HL-60 (cell line): ENCODE data around the gene ONECUT1.

Experiments
- DNase-seq, 2 experiments: peaks; one replicate each; pipeline ENCODE4 v3.0.0-alpha.2; 2010 to 2020; ENCODE audit warnings: low read depth in 1 of 2, low spot score in 1 of 2
- H3K27ac ChIP-seq: fragments of 250-450 bp; sonication (Bioruptor Pico); replicated peaks from 2 replicates; pipeline ENCODE4 v1.5.1; 2020; ENCODE audit warnings: mild to moderate bottlenecking, moderate library complexity
- H3K27me3 ChIP-seq: fragments of 250-450 bp; sonication (Bioruptor Pico); 2 replicates; pipeline ENCODE4 v1.5.1; 2021; ENCODE audit warnings: mild to moderate bottlenecking, moderate library complexity; ENCODE audit not compliant: insufficient read depth, poor library complexity, severe bottlenecking
- H3K4me3 ChIP-seq: replicated peaks from 2 replicates; pipeline ENCODE4 v1.5.1; 2011; ENCODE audit warnings: mild to moderate bottlenecking, control low read depth, low read length; ENCODE audit not compliant: insufficient read depth
- GABPA ChIP-seq: IDR thresholded peaks from 2 replicates; pipeline ENCODE4 v1.6.1; 2012; ENCODE audit warnings: low read depth
- POLR2AphosphoS5 ChIP-seq: IDR thresholded peaks from 2 replicates; pipeline ENCODE4 v1.6.1; 2012; ENCODE audit warnings: low read depth
- REST ChIP-seq: IDR thresholded peaks from 2 replicates; pipeline ENCODE4 v1.6.1; 2012; ENCODE audit warnings: low read depth; ENCODE audit not compliant: insufficient replicate concordance
- SPI1 ChIP-seq: IDR thresholded peaks from 2 replicates; pipeline ENCODE4 v1.6.1; 2012; ENCODE audit warnings: low read depth, mild to moderate bottlenecking, borderline replicate concordance
- TF ChIP-seq, protein P1 (sequence below): IDR thresholded peaks from one replicate; pipeline ENCODE4 v1.5.1; 2011; ENCODE audit warnings: low read length, control low read depth, inconsistent platforms; ENCODE audit not compliant: insufficient read depth

The ONECUT1 gene

DNA sequence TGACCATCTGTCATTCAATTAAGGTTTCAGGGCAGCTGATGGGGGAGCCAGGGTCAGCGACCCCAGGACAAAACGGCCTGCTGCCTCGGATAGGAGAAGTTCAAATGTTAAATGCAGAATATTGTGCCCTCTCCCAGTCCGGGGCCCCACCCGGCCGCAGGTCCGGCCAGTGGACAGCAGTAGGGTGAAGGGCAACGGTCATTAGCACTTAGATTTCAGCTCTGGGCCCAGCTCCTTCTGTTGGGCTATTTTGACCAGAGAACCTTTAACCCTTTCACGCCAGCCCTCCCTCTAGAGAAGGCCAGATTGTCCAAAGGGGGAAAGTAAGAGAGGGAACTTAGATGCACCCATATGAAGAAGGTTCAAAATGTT, 16.1 kb upstream of the ONECUT1 start:
- no peak overlapping the region for H3K27ac ChIP-seq
- peaks cover 66% of the 10 kb centered on the region for H3K27me3 ChIP-seq
- no peak overlapping the region for H3K4me3 ChIP-seq
- TF ChIP-seq, protein P1, sequence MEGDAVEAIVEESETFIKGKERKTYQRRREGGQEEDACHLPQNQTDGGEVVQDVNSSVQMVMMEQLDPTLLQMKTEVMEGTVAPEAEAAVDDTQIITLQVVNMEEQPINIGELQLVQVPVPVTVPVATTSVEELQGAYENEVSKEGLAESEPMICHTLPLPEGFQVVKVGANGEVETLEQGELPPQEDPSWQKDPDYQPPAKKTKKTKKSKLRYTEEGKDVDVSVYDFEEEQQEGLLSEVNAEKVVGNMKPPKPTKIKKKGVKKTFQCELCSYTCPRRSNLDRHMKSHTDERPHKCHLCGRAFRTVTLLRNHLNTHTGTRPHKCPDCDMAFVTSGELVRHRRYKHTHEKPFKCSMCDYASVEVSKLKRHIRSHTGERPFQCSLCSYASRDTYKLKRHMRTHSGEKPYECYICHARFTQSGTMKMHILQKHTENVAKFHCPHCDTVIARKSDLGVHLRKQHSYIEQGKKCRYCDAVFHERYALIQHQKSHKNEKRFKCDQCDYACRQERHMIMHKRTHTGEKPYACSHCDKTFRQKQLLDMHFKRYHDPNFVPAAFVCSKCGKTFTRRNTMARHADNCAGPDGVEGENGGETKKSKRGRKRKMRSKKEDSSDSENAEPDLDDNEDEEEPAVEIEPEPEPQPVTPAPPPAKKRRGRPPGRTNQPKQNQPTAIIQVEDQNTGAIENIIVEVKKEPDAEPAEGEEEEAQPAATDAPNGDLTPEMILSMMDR = no peak
- TF ChIP-seq REST (no peak), SPI1 (no peak), POLR2AphosphoS5 (no peak), GABPA (no peak)
- no peak for DNase-seq

DNA sequence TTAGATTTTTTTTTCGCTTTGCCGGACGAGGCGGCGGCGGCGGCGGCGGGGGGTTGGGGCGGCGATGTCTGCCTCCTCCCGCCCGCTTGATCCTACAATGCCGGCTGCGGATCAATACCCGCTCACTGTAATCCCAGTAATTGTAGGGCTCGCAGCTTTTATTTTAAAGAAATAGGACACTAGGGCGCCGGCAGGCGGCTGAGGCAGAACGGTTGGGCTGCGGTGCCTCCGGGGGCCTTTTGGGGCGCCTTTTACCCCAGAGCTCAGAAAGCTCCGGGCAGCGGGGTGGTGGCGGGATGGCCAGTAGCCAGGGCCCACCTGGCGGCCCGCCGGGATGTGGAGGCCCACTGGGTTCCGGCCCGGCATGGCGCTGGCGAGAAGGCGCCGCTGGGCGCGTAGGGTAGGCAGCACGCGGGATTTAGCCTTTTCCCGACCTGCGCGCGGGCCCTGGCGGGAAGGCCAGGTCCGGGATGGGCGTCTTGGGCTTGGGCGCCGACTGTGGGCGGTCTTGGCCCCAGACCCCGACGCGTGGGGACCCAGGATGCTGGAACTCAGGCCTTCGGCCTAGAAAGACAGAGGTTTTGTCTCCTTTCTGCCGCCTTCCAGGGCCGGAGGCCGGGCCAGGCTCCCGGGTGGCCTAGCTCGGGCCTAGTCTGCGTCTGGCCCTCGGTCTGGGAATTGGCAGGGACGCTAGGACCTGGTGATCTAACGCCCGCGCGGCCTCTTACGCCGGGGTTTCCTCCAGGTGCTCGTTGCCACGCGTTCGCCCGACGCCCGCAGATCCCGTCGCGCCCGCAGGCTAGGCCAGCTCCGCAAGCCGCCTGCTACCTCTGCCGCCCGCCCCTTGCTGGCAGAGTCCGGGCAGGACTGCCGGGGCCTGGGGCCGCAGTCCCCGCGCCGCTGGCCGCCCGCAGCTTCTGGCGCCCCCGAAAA, 15.5 kb upstream of the ONECUT1 start:
- no peak overlapping the region for H3K4me3 ChIP-seq
- TF ChIP-seq REST (no peak), SPI1 (no peak), GABPA (no peak), POLR2AphosphoS5 (no peak)
- TF ChIP-seq, protein P1 = no peak
- no peak overlapping the region for H3K27ac ChIP-seq
- no peak for DNase-seq
- H3K27me3 ChIP-seq = peaks cover 72% of the 10 kb centered on the region

DNA sequence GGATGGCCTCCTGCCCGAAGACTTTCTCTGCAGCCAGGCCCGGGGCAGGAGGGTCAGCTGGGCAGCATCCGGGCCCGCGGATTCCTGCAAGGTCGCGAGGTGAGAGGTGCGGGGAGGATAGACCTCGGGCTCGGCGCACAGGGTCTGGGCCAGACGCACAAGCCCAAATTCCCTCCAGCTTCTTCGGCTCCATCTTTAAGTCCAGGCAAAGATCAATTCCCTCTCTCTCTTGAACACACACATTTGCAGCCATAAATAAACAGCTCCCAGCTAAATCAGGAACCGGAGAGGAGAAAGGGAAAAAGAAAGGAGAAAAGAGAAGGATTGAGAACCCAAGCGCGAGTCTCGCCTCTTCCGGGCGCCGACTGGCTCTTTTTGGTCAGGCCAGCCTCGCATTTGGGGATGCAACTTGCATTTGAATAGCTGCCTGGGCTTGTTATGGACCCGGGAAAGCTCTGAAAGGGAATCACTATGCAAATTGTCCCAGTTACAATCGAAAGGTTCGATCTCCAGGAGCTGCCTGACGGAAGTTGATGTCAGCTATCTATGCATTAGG, 14.5 kb upstream of the ONECUT1 start:
- H3K27me3 ChIP-seq = peaks cover 82% of the 10 kb centered on the region
- TF ChIP-seq, protein P1 = no peak
- TF ChIP-seq SPI1 = no peak
- no peak for TF ChIP-seq REST
- no peak for TF ChIP-seq GABPA
- TF ChIP-seq POLR2AphosphoS5 = no peak
- no peak overlapping the region for H3K27ac ChIP-seq
- no peak overlapping the region for H3K4me3 ChIP-seq
- DNase-seq = no peak
